DMS53 treated with DMSO at 0.1 percent for 48 hours (cell line): ENCODE data around the gene RAC3.
A peak's percentile ranks its signal among the peaks of the same experiment; 100 is the strongest.

ENCODE experiments used
- DNase-seq: peaks from one replicate; lab custom pipeline; 2025; ENCODE audit not compliant: unreplicated experiment; lab: John Stamatoyannopoulos, UW

RAC3 gene

GRCh38 chr17:82022310-82022980 lies 9.0 kb upstream of the RAC3 start, which contains the start of gene CENPX:
Gene CENPX, minus strand, starts transcription at chr17:82022878. Its CDS starts 17 bp downstream, at chr17:82022861.
- peak; percentile 34 for DNase-seq

GRCh38 chr17:82022981-82023446 lies 8.5 kb upstream of the RAC3 start, which contains the start of gene LRRC45:
Gene LRRC45, plus strand, starts transcription at chr17:82023305. Its CDS starts 339 bp downstream, at chr17:82023644.
- peak; percentile 99 for DNase-seq

DNA sequence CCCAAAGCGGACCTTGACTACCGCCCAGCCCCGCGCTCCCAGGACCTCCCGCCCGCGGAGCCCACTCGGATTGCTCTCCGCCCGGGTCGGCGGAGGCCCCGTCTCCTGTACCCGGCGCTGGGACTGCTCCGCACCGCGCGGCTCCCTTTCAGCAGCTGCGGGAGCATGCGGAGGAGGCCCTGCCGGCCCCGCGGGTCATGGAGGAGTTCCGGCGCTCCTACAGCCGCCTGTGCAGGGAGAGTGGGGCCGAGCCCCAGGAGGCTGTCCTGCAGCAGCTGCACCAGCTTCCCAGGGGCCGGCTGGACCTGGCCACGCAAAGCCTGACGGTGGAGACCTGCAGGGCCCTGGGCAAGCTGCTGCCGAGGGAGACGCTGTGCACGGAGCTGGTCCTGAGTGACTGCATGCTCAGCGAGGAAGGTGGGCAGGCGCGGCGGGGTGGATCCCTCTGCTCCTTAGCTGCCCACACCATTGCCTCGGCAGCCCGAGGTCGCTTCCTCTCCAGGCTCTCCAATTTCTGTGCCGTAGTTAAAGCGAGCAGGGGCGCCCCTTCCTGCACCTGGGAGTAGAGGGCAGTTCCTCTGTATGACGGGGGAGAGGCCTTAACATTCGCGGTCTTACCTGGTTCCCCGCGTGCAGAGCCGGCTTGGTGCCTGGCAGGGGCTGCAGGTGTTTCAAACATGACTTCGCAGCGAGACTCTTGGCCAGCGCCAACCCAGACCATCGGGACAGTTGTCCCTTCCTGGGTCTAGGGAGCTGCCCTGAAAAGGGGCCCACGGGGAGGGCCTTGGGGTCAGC lies 7.8 kb upstream of the RAC3 start:
- peak; percentile 48 for DNase-seq

DNA sequence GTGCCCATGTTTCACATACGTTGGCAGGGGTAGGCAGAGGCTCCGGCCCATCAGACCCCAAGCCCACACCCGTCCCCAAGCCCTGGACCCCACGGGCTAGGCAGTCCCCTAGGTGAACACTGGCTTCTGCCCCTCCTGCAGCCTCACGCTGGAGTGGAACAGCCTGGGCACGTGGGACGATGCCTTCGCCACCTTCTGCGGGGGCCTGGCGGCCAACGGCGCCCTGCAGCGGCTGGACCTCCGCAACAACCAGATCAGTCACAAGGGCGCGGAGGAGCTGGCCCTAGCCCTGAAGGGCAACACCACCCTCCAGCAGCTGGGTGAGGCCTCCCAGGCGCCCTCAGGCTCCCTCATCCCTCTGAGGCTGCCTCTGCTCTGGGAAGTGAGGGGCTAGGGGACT lies 6.6 kb upstream of the RAC3 start:
- no peak for DNase-seq

GRCh38 chr17:82025401-82026107 lies 5.9 kb upstream of the RAC3 start:
- DNase-seq, result no peak

DNA sequence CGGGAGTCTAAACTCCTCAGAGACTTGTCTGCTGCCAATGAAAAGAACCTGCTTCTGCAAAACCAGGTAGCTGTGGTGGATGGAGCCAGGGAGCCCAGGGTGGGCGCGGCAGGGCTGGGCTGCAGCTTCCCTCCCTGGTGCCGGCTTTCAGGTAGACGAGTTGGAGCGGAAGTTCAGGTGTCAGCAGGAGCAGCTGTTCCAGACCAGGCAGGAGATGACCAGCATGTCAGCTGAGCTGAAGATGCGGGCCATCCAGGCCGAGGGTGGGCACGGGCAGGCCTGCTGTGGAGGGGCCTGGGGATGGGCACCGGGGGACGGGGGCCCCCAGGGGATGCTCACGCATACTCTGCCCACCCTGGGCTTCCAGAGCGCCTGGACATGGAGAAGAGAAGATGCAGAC lies 3.2 kb upstream of the RAC3 start:
- DNase-seq, result no peak

DNA sequence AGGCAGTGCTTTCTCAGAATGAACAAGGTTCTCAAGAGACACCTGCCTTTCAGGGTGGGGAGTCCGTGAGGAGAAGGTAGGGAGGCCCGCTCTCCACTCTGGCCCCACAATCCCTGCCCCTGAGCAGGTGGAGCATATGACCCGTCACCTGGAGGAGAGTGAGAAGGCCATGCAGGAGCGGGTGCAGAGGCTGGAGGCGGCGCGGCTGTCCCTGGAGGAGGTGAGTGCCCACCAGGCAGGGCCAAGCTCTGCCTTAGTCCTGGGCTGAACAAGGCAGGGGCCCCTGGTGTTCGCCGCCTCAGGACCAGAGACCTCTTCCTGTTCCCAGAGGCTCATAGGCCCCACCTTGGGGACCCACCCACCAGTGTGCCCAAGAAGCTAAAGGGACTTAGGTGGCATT lies 2.5 kb upstream of the RAC3 start:
- no peak for DNase-seq

DNA sequence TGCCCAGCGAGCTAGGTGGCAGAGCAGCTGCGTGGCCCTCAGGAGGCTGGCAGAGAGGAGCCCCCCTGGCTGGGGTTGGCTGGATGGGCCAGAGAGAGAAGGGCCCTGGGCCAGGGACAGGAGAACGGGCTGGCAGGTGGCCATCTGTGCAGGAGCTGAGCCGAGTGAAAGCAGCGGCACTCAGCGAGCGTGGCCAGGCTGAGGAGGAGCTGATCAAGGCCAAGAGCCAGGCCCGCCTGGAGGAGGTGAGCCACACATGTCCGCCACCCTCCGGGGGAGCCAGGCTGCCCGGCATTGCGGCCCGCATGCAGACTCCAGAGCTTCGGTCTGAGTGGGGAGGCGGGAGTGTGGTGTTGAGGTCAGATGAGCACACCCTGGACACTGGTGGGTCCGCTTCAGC lies 2.1 kb upstream of the RAC3 start:
- DNase-seq, result no peak

GRCh38 chr17:82029990-82030469 lies 1.4 kb upstream of the RAC3 start:
- DNase-seq, result no peak

- peak; percentile 82 for DNase-seq
These were observed 792 bp upstream of the RAC3 start for GRCh38 chr17:82030470-82031302.

GRCh38 chr17:82031885-82032627 lies 578 bp downstream of the RAC3 start:
- peak; percentile 66 for DNase-seq

DNA sequence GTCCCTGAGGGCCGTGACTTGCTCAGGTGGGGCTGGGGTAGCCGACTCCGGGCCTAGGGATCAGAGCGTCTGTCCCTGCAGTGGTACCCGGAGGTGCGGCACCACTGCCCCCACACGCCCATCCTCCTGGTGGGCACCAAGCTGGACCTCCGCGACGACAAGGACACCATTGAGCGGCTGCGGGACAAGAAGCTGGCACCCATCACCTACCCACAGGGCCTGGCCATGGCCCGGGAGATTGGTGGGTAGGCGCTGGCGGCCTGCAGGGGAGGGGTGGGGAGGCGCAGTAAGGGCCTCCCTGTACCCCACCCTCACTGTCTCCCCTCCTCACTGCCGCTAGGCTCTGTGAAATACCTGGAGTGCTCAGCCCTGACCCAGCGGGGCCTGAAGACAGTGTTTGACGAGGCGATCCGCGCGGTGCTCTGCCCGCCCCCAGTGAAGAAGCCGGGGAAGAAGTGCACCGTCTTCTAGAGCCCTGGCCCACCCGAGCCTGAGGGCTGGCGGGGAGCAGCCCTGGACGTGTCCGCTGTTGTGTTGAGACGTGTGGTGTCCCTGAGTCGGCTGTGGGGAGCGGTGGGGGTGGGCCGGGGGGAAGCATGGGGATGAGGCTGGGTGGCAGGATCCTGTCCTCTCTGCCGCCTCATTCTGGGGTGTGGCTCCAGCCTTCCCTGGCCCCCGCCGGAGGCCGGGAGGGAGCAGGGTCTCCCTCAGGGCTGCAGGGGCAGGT lies 2.0 kb downstream of the RAC3 start:
- DNase-seq, result no peak

DNA sequence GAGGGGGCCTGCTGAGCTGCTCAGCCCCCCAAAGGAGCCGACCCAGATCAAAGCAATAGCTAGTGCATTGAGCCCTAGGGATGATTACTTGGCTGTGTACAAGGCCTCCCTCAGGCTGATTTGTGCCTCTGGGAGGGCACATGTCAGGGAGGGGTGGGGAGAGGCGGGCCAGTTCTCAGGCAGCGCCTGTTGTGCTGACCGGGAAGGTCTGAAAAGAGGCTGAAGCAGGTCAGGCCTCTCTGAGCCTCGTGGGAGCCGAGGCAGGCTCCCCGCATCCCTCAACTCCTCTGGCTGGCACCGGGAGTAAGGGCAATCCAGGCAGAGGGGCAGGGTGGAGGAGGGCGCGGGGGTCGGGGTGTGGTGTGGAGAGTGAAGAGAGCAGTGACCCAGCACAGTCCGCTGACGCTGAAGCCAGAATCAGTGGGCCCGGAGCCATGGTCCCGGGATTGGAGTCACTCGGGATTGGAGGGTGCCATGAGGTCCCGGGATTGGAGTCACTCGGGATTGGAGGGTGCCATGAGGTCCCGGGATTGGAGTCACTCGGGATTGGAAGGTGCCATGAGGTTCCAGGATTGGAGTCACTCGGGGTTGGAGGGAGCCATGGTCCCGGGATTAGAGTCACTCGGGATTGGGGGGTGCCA lies 3.0 kb downstream of the RAC3 start:
- DNase-seq, result no peak

GRCh38 chr17:82035488-82035887 lies 4.0 kb downstream of the RAC3 start:
- no peak for DNase-seq

GRCh38 chr17:82035956-82036633 lies 4.6 kb downstream of the RAC3 start:
- DNase-seq, result no peak

GRCh38 chr17:82036634-82037091 lies 5.2 kb downstream of the RAC3 start:
- DNase-seq, result no peak

DNA sequence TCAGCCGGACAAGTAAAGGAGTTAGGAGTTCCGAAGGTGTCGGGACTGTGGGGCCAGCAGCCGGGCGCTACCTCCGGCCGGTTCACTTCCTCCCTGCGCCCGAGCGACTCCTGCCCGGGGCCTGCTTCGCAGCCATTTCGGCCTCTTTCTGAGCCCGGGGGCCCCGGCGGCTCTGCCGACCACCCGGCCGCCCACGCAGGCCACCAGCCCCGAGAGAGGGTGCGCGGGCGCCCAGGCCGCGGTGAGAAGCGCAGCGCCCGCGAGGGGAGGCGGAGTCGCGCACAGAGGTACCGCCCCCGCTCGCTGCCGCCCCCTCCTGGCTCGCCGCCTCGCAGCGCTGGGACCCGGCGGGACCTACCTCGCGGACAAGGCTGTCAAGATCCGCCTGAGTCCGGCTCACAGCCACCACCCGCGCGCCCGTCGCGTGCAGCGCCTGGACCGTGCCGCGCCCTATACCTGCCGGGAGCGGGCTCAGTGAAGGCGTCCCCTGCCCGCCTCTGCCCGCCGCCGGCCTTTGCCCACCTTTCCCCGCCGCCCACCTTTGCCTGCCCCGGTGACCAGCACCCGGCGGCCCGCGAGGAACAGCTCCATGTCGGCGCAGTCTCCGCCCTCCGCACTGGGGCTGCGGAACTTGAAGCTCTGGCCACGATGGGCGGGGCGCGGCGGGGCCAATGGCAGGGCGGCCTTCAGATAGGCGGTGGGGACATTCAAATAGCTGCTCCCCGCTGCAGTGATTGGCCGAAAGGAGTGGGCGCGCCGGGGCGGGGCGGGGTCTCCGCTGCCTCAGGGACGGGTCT lies 5.8 kb downstream of the RAC3 start, which contains the start of gene DCXR:
DCXR (minus strand) TSS at position 606 of the 797 bp plus-strand sequence; CDS start at position 591, 15 bp downstream.
- DNase-seq, result peak; percentile 97
